OCI-LY1 (cell line): ENCODE results near the gene SV2B.

Experiments used
- H2AFZ ChIP-seq: fragments of 200-600 bp; sonication (generic), shearing (Covaris generic); 2 replicates; pipeline ENCODE4 v1.6.0; 2014; ENCODE audit warnings: antibody characterized with exemption, mild to moderate bottlenecking, low read length
- H3F3A ChIP-seq: fragments of 200-600 bp; sonication (generic), shearing (Covaris generic); 2 replicates; pipeline ENCODE4 v1.6.0; 2014; ENCODE audit warnings: mild to moderate bottlenecking, antibody characterized with exemption, low read length, moderate library complexity; ENCODE audit not compliant: insufficient read depth
- H3K27ac ChIP-seq: fragments of 200-600 bp; sonication (generic); 2 replicates; pipeline ENCODE4 v1.5.1; 2014; ENCODE audit warnings: low read length, mixed run types, mild to moderate bottlenecking, low read depth; ENCODE audit not compliant: poor library complexity, severe bottlenecking
- H3K27me3 ChIP-seq: fragments of 200-600 bp; sonication (generic); 2 replicates; pipeline ENCODE4 v1.6.0; 2014; ENCODE audit warnings: antibody characterized with exemption, mild to moderate bottlenecking, low read length, moderate library complexity; ENCODE audit not compliant: insufficient read depth
- H3K36me3 ChIP-seq: fragments of 200-600 bp; sonication (generic); 2 replicates; pipeline ENCODE4 v1.6.1; 2014; ENCODE audit warnings: mild to moderate bottlenecking, antibody characterized with exemption, low read length, moderate library complexity, mixed read lengths; ENCODE audit not compliant: insufficient read depth
- H3K4me1 ChIP-seq: fragments of 200-600 bp; sonication (generic); 2 replicates; pipeline ENCODE4 v1.5.1; 2014; ENCODE audit warnings: mild to moderate bottlenecking, low read length, moderate library complexity; ENCODE audit not compliant: insufficient read depth, severe bottlenecking
- H3K4me2 ChIP-seq: fragments of 200-600 bp; sonication (generic), shearing (Covaris generic); 2 replicates; pipeline ENCODE4 v1.6.1; 2014; ENCODE audit warnings: low read length
- H3K4me3 ChIP-seq: fragments of 200-600 bp; sonication (generic); 2 replicates; pipeline ENCODE4 v1.5.1; 2014; ENCODE audit warnings: low read length, low read depth, mild to moderate bottlenecking, mixed read lengths; ENCODE audit not compliant: poor library complexity, severe bottlenecking
- H3K79me2 ChIP-seq: fragments of 200-600 bp; shearing (Covaris generic); 2 replicates; pipeline ENCODE4 v1.6.1; 2016; ENCODE audit warnings: mixed run types, low read length, mixed read lengths; ENCODE audit not compliant: insufficient read depth
- H3K9ac ChIP-seq: fragments of 200-600 bp; sonication (generic), shearing (Covaris generic); 2 replicates; pipeline ENCODE4 v1.6.1; 2014; ENCODE audit warnings: mild to moderate bottlenecking, low read length, mixed read lengths
- H3K9me2 ChIP-seq: fragments of 200-600 bp; sonication (generic), shearing (Covaris generic); 2 replicates; pipeline ENCODE4 v1.6.1; 2014; ENCODE audit warnings: low read depth, mild to moderate bottlenecking, low read length, mixed read lengths
- H3K9me3 ChIP-seq: fragments of 200-600 bp; shearing (Covaris generic); 2 replicates; pipeline ENCODE4 v1.6.1; 2014; ENCODE audit warnings: low read length, mixed read lengths
- H4K20me1 ChIP-seq: fragments of 200-600 bp; sonication (generic), shearing (Covaris generic); 2 replicates; pipeline ENCODE4 v1.6.0; 2016; ENCODE audit warnings: mild to moderate bottlenecking, low read length; ENCODE audit not compliant: insufficient read depth
- EZH2 ChIP-seq: fragments of 200-600 bp; sonication (generic), shearing (Covaris generic); IDR thresholded peaks from 2 replicates; pipeline ENCODE4 v1.8.0; 2017; ENCODE audit warnings: borderline replicate concordance, mixed run types, mild to moderate bottlenecking, antibody characterized with exemption, low read length, moderate library complexity, mixed read lengths
- TF ChIP-seq, protein P1 (sequence below): fragments of 200-600 bp; sonication (generic), shearing (Covaris generic); IDR thresholded peaks from 2 replicates; pipeline ENCODE4 v1.5.1; 2017; ENCODE audit warnings: mild to moderate bottlenecking, antibody characterized with exemption, low read length, moderate library complexity, mixed read lengths

Gene SV2B

DNA sequence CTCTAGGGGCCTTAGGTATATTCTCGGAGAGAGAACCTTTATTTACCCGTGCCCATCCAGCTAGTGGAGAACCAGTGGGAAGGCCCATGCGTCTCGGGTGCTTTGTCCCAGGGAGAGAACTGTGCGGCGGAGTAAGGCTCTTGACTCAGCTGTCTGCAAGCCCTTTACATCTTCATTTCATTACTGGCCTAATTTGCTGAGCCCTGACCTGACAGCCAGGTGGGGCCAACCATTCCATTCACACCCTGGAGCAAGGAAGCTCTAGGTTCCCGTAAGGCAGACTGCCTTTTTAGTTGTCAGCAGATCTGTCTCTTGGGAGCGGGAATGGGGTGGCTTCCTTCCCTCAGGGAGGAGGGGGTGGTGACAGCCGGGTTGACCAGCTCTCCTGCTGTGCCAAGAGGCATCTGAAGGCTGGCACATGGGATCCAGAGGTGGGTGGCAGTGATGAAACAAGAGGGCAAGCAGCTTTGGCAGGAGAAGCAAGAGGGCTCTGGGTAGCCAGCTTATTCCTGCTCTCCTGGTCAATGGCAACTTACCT lies 36.4 kb downstream of the SV2B start:
- H3K4me3 ChIP-seq = no peak overlapping the region
- TF ChIP-seq, protein P1, sequence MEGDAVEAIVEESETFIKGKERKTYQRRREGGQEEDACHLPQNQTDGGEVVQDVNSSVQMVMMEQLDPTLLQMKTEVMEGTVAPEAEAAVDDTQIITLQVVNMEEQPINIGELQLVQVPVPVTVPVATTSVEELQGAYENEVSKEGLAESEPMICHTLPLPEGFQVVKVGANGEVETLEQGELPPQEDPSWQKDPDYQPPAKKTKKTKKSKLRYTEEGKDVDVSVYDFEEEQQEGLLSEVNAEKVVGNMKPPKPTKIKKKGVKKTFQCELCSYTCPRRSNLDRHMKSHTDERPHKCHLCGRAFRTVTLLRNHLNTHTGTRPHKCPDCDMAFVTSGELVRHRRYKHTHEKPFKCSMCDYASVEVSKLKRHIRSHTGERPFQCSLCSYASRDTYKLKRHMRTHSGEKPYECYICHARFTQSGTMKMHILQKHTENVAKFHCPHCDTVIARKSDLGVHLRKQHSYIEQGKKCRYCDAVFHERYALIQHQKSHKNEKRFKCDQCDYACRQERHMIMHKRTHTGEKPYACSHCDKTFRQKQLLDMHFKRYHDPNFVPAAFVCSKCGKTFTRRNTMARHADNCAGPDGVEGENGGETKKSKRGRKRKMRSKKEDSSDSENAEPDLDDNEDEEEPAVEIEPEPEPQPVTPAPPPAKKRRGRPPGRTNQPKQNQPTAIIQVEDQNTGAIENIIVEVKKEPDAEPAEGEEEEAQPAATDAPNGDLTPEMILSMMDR = no peak
- TF ChIP-seq EZH2 = no peak
- H4K20me1 ChIP-seq = no peaks in the 10 kb centered on the region
- H3K9ac ChIP-seq = no peak overlapping the region
- H3K4me1 ChIP-seq = no peaks in the 10 kb centered on the region
- H3K4me2 ChIP-seq = no peak overlapping the region
- H3K27me3 ChIP-seq = no peaks in the 10 kb centered on the region
- H3K9me2 ChIP-seq = no peaks in the 10 kb centered on the region
- no peak overlapping the region for H2AFZ ChIP-seq
- H3F3A ChIP-seq = no peaks in the 10 kb centered on the region
- H3K9me3 ChIP-seq = no peaks in the 10 kb centered on the region
- H3K79me2 ChIP-seq = no peaks in the 10 kb centered on the region
- no peaks in the 10 kb centered on the region for H3K36me3 ChIP-seq
- no peak overlapping the region for H3K27ac ChIP-seq

- Histone ChIP-seq H3K4me2 (no peak overlapping the region), H3K27me3 (no peaks in the 10 kb centered on the region), H3K4me3 (no peak overlapping the region), H4K20me1 (no peaks in the 10 kb centered on the region), H3K79me2 (no peaks in the 10 kb centered on the region), H2AFZ (no peak overlapping the region), H3K36me3 (no peaks in the 10 kb centered on the region), H3K27ac (no peak overlapping the region), H3K9me2 (no peaks in the 10 kb centered on the region), H3K9ac (no peak overlapping the region), H3F3A (no peaks in the 10 kb centered on the region), H3K9me3 (no peaks in the 10 kb centered on the region), H3K4me1 (no peaks in the 10 kb centered on the region)
- TF ChIP-seq, protein P1 = no peak
- TF ChIP-seq EZH2 = no peak
Measured at GRCh38 chr15:91140601-91141000, 40.5 kb downstream of the SV2B start.

GRCh38 chr15:91141097-91141496 lies 41.0 kb downstream of the SV2B start:
- Histone ChIP-seq H3K4me1 (no peaks in the 10 kb centered on the region), H3K27me3 (no peaks in the 10 kb centered on the region), H3F3A (no peaks in the 10 kb centered on the region), H3K9me2 (no peaks in the 10 kb centered on the region), H3K36me3 (no peaks in the 10 kb centered on the region), H4K20me1 (no peaks in the 10 kb centered on the region), H2AFZ (no peak overlapping the region), H3K9me3 (no peaks in the 10 kb centered on the region), H3K79me2 (no peaks in the 10 kb centered on the region), H3K4me2 (no peak overlapping the region), H3K4me3 (no peak overlapping the region), H3K9ac (no peak overlapping the region), H3K27ac (no peak overlapping the region)
- TF ChIP-seq EZH2 = no peak
- TF ChIP-seq, protein P1 = no peak
